ENCODE measurements around the gene SAFB2.
"Not testable (repeated sequence)": the region's sequence is repeated elsewhere in the genome, so short reads cannot be mapped to it uniquely, and the experiment has no call there.

Gene SAFB2

DNA sequence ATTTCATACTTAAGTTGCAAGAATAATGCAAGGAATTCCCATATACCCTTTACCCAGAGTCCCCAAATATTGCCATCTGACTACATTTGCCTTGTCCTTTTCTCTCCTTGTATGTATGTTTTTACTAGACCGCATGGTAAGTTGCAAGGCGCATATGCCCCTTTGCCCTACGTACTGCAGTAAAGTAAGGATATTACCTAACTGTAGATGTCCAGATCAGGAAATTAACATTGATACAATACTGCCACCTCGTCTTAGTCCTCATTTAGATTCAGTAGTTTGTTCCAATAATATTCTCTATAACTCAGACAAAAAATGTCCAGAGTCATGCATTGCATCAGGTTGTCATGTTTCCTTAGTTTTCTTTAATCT, 9.7 kb upstream of the SAFB2 start:
- no peak for DNase-seq

DNA sequence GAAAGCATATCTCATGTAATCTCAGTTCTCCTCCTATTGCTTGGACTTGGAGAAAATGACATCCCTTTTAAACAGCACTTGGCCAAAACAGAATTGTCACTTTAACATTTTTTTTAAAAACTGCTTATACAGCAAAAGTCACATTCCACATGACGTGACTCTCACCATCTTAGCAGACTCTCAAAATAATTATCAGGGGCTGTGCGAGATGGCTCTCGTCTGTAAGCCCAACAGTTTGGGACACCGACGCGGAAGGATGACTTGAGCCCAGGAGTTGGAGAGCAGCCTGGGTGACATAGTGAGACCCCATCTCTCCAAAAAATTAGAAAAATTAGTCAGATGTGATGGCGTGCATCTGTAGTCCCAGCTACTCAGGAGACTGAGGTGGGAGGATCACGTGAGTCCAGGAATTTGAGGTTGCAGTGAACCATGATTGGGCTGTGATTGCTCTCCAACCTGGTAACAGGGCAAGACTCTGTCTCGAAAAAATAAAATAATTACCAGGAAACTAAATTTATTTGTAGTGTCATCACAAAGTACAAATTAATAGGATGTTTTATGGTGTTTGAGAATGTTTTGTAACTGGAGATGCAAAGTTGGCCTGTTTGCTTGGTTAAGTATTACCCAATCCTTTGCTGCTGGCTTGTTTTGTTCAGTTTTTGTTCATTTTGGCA, 9.1 kb upstream of the SAFB2 start:
- no peak for DNase-seq

DNA sequence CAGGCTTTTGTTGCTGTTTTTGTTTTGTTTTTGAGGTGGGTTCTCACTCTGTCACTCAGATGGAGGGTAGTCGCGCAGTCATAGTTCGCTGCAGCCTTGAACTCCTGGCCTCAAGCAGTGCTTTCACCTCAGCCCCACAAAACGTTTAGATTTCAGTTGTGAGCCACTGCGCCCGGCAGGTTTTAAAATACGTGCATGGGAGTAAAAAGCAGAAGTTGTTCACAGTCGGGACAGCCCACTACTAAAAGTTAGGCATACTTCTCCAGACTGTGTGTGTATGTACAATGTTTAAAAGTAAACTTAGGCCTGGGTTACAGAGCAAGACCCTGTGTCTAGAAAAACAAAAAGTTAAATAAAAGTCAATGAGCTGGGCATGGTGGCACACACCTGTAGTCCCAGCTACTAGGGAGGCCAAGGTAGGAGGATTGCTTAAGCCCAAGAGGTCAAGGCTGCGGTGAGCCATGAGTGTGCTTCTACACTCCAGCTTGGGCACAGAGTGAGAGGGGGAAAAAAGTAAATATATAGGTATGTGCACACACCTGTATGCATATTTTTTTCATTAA, 6.4 kb upstream of the SAFB2 start:
- no peak for DNase-seq

DNA sequence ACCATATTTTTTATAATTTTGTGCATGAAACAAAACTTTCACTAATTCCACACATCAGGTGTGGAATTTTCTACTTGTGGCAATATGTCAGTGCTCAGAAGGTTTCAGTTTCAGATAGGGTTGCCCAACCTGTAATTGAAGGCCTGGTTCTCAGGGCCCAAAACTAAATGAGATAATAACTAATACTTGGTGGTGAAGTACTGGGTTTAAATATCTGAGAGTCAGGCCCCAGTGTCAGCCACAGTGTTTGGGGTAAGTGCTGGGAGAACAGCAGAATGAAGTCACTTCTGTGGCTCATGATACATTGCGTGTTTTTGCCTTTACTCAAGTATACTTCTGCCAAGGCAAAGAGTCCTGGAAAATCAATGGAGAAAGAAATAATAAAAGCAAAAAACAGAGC, 5.9 kb upstream of the SAFB2 start:
- no peak for DNase-seq

DNA sequence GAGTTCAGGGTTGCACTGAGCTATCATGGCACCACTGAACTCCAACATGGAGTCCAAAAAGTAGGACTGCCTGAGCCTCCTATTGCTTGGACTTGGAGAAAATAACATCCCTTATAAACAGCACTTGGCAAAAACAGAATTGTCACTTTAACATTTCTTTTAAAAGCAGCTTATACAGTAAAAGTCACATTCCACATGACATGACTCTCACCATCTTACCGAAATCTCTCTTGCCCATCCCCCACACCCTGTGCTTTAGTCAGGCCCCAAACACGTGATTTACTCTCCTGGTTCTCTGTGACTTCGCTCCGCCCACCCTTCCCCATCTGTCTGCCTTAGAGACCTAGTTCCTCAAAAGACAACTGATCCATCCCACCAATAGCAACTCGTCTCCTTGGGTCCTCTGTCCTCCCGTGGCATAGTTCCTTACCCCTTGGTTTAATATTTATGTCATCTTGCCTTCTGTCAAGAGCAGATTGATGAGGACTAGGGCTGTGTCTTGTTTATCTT, 4.9 kb upstream of the SAFB2 start:
- DNase-seq, result peak; percentile 42

DNA sequence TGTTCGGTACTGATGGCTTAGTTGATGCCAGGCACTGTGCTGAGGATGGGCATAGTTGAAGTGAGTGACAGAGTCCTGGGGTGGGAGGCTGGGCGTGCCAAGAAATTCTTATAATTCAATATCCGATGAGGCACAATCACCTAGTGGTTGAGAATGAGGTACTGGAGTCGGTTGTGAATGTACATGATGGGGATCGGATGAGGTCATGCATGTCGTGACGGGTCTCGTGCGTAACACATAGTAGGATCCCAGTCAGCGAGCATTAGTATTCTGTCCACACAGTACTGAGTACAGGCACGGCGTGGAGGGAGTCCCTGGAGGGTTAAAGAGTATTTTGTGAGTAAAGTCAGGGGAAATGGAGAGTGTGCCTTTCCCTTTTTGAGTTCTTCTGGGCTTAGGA, 3.1 kb upstream of the SAFB2 start:
- no peak for DNase-seq

DNA sequence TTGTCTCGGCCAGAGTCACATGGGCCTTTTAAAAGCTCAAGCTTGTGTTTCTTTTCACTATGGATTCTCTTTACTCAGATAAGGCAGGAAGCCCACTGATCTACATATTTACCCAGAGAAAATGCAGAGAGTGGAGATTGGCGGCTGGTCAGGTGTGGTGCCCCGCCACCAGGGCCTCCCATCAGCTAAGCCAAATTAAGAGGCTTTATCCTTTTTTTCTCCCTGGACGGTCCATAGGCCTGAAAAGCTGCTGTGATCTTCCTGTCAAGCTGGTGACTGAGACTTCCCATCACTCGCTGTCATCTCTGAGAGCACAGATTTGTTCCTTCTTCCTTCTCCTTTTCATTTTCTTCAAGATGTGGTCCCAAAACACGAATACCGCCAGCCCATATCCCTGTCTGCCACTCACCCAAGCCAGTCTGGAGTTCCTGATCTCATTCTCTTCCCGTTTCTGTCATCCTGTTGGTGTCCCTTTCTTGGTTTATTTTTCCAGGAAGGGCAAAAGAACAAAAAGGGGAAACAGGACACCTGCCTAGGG, 2.2 kb upstream of the SAFB2 start:
- DNase-seq, result no peak

DNA sequence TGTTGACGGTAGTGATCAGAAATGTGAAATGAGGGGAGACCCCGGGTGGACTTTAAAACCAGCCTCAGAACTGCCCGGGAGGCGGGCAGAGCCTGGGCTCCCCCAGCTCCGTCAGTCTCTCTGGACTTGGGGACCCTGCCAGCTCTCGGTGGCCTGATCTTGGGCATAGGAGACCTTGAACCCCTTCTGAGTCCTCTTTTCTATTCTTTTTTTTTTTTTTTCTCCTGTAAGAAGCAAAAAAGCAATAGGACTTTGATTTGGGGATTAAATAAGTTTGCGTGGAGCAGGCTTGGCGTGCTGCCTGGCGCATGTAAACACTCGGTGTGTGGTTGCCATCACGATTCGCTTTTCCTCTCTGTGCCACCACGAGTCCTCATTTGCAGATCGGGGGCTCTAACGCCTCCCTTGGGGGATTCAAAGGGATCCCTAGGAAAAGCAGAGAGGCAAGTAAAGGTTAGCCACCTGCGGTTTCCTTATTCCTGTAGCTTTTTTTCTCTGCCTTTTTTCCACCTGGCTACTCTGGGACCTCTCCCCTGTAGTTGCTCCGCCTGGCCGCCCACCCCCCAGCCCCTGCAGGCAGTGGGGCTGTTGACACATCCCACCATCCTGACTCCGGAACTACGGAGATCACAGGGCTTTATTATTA, 1.6 kb upstream of the SAFB2 start:
- peak; percentile 8 for DNase-seq

DNA sequence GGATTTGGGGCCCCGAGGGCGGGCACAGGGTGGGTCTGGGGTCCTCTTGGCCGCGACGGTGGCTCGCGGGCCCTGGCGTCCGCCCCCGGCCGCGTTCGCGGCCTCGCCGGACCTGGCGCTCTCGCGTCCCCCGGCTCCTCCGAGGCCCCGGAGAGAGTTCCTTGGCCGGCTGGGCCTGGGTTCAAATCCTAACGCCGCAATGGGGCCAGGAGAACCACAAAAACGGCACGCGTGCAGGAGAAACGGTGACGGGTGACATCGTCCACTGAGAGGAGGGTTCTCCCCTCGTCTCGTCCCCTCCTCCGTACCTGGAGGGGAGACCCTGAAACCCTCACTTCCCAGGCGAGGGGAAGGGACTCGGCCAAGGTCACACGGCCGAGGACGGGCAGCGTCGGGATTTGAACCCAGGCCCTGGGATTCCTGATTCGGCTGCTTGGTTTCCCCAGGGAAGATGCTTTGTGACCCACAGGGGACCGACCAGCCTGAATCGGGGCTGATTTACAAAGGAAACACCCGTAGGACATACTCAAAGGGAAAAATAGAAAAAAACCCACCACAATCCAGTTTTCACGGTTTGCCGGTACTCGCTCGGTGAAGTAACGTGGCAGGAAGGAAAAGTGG, 931 bp upstream of the SAFB2 start:
- peak; percentile 4 for DNase-seq

DNA sequence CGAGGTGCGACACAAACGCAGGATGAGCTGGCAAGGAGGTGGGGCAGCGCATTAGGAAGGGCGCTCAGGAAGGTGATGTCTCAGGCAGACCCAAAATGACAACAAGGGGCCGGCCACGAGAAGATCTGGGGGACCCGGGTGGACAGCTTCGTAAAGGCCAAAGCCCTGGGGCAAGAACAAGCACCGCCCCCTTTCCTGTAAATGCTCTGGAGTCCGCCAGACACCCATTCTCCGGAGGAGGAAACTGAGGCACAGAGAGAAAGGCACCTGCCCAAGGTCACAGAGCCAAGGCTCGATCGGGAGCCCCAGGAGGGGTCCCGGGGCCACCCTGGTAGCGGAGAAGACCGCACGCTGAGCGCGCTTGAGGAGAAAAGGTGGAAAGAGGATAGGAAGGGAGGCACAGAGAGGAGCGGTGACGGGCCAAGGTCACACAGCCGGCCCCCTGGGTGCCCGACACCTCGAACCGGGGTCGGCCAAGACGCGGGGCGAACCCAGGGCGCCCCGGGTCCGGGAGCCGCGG, 571 bp downstream of the SAFB2 start:
- peak; percentile 17 for DNase-seq

DNA sequence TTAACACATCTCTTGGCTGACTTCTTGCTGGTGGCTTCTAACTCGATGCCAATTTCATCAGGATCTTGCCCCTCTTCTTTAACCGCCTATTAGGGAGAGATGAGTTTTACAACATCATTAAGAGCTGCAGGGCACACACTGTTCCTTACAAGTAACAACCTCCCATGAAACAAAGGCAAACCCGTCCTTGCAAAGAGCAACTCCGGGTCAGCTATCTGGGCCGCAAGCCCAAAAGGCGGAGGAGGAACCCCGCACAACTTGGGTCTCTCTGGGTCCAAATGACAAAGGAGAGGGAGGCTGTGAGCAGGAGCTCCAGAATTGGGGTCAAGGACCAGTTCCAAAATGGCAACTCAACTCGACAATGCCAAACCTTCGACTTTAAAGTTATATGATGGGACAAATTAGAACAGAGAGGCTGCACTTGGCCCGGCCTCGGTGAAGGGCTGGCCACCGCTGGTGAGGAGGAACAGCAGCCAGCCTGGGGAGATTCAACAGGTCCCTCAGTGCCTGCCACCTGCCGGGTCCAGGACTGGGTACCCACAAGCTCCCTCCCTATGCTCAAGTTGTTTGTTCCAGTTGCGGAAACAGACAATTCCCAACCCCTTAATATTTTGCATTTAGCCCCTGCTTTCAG, 1.1 kb downstream of the SAFB2 start:
- DNase-seq, result no peak

DNA sequence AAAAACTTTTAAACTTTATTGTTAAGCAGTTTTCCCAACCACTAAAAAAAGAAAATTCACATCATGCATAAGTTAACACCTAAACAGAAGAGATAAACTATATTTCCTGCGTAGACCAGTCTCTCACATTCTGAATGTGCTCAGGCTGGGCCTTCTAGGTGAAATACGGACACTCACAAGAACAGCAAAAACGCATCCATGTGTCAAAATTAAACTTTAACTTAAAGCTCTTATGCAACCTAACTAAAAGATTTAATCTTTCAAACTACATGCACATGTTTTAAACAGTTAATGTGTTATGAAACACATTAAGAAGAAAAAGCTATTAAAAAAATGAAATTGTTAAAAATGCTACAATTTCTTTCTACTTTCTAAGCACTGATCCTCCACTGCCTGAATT, 2.6 kb downstream of the SAFB2 start:
- DNase-seq, result no peak

DNA sequence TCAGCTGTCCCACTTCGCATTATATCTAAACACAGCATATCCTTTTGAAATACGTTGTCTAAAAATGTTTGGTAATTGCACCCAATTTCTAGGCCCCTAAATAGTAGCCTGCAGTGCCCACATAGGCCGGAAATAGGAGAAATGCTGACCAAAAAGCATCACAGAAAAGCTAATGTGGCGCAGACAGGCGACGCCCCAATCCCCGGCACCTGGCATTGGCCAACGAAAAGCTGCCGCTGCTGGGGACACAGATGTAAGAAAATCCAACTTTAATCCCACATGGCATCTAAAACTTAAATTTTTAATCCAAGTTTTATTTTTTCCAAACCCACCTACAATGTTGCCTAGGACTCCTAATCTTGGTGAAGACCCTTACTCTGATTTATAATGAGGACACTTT, 4.0 kb downstream of the SAFB2 start:
- DNase-seq, result no peak

DNA sequence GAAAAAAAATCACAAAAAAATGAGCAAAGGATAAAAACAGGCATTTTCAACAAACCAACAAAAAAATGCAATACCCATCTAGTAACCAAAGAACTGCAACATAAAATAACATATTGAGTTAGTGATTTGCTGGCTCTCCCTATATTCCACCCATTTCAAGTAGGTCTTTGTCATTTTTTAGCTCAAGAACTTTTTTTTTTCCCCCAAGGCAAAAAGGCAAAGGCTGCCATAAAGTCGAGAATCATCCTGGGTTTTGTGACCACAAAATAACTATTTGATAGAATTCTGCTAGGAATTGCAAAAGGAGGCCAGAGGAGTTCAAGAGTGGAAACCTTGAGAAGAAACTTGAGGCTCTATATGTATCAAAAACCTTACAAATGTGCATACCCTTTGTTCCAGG, 5.5 kb downstream of the SAFB2 start:
- no peak for DNase-seq

DNA sequence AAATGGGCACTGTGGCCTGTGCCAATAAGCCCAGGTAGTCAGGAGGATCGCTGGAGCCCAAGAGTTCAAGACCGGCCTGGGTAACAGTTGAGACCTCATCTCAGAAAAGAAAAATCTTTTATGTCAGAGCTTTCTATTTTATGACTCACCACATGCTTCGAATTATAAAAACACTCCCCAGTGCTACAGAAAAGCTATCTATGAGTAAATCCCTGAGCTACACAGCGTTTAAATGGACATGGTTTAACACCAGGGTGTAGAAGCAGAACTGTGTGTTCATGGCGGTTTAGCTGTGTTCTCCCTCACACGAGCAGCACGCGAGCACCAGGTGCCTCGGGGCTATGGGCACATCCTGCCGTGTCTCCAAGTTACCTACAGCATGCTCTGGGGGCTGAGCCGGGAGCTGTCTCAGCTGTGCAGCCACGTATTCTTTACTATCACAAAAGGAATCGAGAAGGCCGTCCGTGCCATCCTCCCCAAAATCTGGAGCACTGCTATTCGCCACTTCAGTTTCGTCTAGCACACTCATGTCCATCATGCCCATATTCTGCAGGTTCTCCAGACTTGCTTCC, 6.7 kb downstream of the SAFB2 start:
- DNase-seq, result no peak

DNA sequence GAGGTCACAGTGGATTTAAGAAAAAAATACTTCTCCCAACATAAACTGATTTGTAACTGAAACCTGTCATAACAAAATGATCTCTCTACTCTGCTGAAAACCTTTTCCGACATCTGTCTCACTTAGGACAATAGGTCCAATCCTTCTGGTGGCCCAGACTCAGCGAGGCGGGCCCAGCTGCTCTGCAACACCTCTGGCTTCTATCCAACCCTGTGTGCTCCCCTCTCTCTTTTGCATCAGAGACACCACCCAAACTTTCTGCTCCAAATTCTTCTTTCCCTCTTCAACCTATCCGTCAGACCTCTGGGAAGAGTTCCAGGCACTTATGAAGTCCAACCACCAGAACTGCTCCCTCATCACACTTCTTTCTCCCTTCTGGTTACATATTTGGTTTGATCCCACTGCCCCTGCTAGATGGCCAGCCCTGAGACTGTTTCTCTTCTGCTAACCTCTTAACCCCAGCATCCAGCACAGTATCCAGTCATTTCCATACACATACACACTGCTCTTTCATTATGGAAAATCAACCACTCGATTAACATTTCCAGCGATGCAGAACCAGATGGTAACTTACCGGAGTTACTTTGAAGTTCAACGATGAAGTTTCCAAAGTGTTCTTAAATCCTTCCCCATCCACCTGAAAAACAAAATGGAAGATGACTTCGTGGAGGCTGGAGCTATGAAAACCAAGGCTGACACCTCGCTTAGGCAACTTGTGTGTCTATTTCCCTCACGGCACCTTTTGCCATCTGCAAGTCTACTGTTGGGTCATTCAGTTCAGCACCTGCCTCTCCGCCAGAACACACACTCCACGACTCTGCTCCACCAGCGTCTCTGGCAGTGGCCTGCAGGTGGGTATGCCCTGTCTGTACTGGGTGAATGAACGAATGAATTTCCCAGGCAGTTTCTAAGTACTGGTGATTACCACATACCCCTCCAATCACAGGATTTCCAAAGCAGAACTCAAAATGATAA, 9.4 kb downstream of the SAFB2 start:
- DNase-seq, result no peak

DNA sequence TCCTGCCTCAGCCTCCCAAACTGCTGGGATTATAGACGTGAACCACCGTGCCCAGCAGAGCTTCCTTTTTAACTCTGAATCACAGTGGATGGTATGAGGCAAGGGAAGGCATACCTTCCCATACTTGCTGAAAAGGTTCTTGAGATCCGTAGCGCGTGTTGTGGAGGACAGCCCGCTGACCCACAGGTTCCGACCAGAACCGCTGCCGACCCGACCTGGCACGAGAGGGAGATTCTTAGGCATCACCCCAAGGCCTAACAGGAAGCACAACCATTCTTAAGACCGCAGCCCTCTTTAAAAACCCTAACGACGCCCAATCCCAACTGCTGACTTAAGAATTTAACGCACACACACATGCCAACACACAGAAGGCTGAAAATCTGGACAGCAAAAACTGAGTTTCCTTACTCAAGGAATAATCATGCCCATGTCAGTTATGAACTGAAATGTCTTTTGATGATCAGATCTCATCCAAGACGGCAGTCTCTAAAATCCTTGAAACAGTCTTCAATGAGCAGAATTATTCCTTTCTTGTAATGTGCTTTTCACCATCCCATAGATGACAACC, 12.6 kb downstream of the SAFB2 start:
- DNase-seq, result no peak

DNA sequence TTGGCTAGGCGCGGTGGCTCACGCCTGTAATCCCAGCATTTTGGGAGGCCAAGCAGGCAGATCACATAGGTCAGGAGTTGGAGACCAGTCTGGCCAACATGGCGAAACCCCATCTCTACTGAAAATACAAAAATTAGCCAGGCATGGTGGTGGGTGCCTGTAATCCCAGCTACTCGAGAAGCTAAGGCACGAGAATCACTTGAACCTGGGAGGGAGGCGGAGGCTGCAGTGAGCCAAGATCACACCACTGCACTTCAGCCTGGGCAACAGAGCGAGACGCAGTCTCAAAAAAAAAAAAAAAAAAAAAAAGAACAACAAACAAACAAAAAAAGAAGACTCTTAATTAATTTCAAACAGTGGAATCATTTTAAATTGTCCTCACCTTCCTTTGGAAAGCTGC, 13.8 kb downstream of the SAFB2 start:
- not testable (repeated sequence) for DNase-seq

DNA sequence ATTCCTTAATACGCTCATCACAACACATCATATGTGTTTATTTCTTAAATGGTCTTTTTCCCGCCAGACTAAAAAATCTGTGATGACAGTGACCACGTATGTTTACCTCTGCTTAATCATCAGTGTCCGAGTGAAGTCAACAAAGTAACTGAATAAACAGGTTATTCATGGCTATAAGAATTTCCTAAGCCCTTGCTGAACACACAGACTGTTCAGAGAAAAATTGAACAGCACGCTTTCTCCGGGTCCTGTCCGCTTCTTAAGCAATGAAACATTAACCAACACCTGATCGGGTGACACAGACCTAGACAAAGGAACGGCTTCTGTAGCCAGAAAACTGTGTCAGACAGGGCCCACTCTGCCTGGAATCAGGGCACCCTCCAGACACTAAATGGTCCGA, 14.3 kb downstream of the SAFB2 start:
- no peak for DNase-seq

DNA sequence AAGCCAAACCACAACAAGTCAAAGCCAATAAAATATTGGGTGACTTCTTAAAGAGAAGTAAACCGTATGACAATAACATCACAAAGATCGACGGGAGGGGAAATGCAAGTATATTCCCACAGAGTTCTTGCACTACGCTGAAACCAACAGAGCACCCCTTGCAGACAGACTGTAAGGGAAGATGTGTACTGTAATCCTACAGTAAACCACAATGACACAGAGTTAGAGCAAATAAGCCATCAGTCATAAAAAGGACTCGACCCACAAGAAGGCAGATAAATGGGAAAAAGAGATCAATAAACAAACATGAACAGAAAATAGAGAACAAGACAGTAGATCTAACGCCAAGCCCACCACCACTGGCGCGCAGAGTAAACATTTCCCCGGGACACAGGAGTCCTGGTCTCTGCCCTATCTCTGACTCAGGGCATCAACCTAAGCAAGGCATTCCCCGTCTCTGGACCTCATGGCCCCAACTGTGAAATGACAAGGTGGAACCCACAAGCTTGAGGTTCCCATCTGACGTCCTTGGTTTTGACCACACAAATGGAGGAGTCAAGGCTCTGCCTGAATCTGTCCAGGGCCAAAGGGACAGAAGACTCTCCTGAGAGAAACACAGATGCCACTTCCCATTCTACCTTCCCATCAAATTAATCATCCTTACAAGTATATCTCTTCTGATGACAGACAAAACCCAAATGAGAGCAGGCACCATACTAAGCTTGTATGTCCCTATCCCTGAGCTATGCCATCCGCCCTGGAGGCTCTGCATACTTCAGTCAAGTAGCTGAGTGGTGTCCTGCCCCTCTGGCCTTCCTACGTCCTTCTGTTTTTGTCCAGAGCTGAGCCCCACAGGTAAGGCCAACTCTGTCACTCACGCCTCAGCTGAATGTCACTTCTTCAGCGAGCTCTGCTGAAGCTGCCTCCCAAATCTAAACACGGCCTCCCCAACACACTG, 15.0 kb downstream of the SAFB2 start:
- DNase-seq, result no peak
